Fibroblast of lung (primary cell): ENCODE results near the gene TMEM120A. TPM values are rescaled to one million over a fixed set of nuclear protein-coding genes. Genes with fewer than 3 reads are reported as not detected.
A peak's percentile ranks its signal among the peaks of the same experiment; 100 is the strongest.

Experiments used
- DNase-seq, 2 donors: peaks; one replicate each; pipeline versions ENCODE4 v3.0.0 to v3.0.0-alpha.2; 2010; ENCODE audit warnings: low read depth in 2 of 2
- H2AFZ ChIP-seq: 2 replicates; pipeline ENCODE4 v1.5.1; 2012; ENCODE audit warnings: low read length, control low read depth, inconsistent platforms
- H3K27ac ChIP-seq: 2 replicates; pipeline ENCODE4 v1.5.1; 2011; ENCODE audit warnings: low read length, control low read depth; ENCODE audit not compliant: insufficient read depth
- H3K27me3 ChIP-seq: 2 replicates; pipeline ENCODE4 v1.5.1; 2011; ENCODE audit warnings: mild to moderate bottlenecking, low read length; ENCODE audit not compliant: control insufficient read depth, insufficient read depth
- H3K36me3 ChIP-seq: 2 replicates; pipeline ENCODE4 v1.5.1; 2011; ENCODE audit warnings: low read length; ENCODE audit not compliant: control insufficient read depth, insufficient read depth
- H3K4me1 ChIP-seq: 2 replicates; pipeline ENCODE4 v1.5.1; 2011; ENCODE audit warnings: low read length; ENCODE audit not compliant: control insufficient read depth, insufficient read depth; ENCODE audit errors: extremely low read depth
- H3K4me2 ChIP-seq: 2 replicates; pipeline ENCODE4 v1.5.1; 2011; ENCODE audit warnings: low read length, control low read depth; ENCODE audit not compliant: insufficient read depth; ENCODE audit errors: extremely low read depth
- H3K4me3 ChIP-seq, 4 experiments: fragments of 200-600 bp in 1 of 4; sonication (generic) in 1 of 4; replicated peaks in 1 of 4; 2 replicates each; pipeline ENCODE4 v1.5.1; 2011 to 2016; ENCODE audit warnings: low read length in 4 of 4, low read depth in 3 of 4, mild to moderate bottlenecking in 3 of 4, control low read depth in 2 of 4, inconsistent platforms in 1 of 4, mixed read lengths in 1 of 4; ENCODE audit not compliant: insufficient read depth in 1 of 4; ENCODE audit errors: control extremely low read depth in 1 of 4
- H3K79me2 ChIP-seq: 2 replicates; pipeline ENCODE4 v1.5.1; 2012; ENCODE audit warnings: mild to moderate bottlenecking, low read length, inconsistent platforms; ENCODE audit not compliant: control insufficient read depth, insufficient read depth
- H3K9ac ChIP-seq: 2 replicates; pipeline ENCODE4 v1.5.1; 2011; ENCODE audit warnings: mild to moderate bottlenecking, low read length, control low read depth; ENCODE audit not compliant: insufficient read depth
- H3K9me3 ChIP-seq: 2 replicates; pipeline ENCODE4 v1.5.1; 2012; ENCODE audit warnings: low read depth, low read length; ENCODE audit not compliant: control insufficient read depth, insufficient read depth
- H4K20me1 ChIP-seq: 2 replicates; pipeline ENCODE4 v1.5.1; 2011; ENCODE audit warnings: low read length; ENCODE audit not compliant: control insufficient read depth, insufficient read depth; ENCODE audit errors: extremely low read depth
- CTCF ChIP-seq, 2 donors: IDR thresholded peaks in 1 of 2; conservative IDR thresholded peaks in 1 of 2; 1 replicate in 1 of 2; 2 replicates in 1 of 2; pipeline ENCODE4 v1.5.1; 2011 to 2012; ENCODE audit warnings: low read length in 2 of 2, control low read depth in 1 of 2, inconsistent platforms in 1 of 2, low read depth in 1 of 2, mild to moderate bottlenecking in 1 of 2
- EZH2 ChIP-seq: IDR thresholded peaks from 2 replicates; pipeline ENCODE4 v1.5.1; 2012; ENCODE audit warnings: low read length, control low read depth, mild to moderate bottlenecking; ENCODE audit errors: missing control alignments
- polyA plus RNA-seq, 2 donors: library from polyadenylated mRNA; depleted of rRNA in 1 of 2; stranded (reverse) in 1 of 2; unstranded in 1 of 2; fragments of >200 nt; gene quantifications; 2 replicates each; pipeline ENCODE4 v1.2.1, GENCODE V29; 2011 to 2012; ENCODE audit warnings: missing spikeins in 1 of 2
- total RNA-seq: library from RNA; depleted of rRNA; stranded (reverse); fragments of >200 nt; gene quantifications from 2 replicates; pipeline ENCODE4 v1.2.1, GENCODE V29; 2014

TMEM120A gene
- total and polyA plus RNA-seq, 2 donors (not counting 1 experiment from before 2014, with no cell fraction given) = 56.1 to 62.3 TPM

GRCh38 chr7:76016191-76016947, 22.0 kb upstream of the TMEM120A start:
- Histone ChIP-seq H3K27ac (no peak overlapping the region), H3K79me2 (no peaks in the 10 kb centered on the region), H3K9me3 (no peaks in the 10 kb centered on the region), H4K20me1 (no peaks in the 10 kb centered on the region), H2AFZ (no peak overlapping the region), H3K4me2 (no peak overlapping the region), H3K27me3 (no peaks in the 10 kb centered on the region), H3K9ac (no peak overlapping the region), H3K36me3 (no peaks in the 10 kb centered on the region), H3K4me3 (no peak overlapping the region), H3K4me1 (peaks cover 6% of the 10 kb centered on the region)
- DNase-seq = peak; percentile 14 to 81
- TF ChIP-seq EZH2 = no peak
- TF ChIP-seq CTCF (conservative IDR thresholded peaks at IDR 0.05 in 1 of 2, IDR thresholded peaks at IDR 0.05 in 1 of 2; ENCODE audit: low read depth in 1 of 2, low read length in 2 of 2) = no peak

DNA sequence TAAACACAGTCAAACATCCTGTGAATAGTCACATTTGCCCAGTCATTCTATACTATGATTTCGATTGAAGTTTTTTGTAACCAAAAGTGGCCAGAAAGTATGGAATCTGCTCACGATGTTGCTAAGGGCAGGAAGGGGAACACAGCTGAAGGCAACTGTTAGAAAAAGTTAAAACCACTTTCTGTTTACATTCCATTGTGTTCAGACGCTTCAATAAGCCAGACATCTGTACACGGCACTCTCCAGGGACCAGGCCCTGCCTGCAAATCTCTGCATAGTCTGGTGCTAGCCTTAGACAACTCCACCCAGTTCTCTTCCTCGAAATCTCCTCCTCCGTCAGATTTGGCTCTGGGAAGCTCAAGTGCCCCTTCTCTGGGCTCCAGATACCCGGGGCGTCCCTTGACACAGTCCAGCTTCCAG, 17.1 kb upstream of the TMEM120A start:
- Histone ChIP-seq H3K27me3 (no peaks in the 10 kb centered on the region), H3K4me3 (no peak overlapping the region), H3K27ac (peak overlapping the region; percentile 56), H3K9ac (no peak overlapping the region), H2AFZ (no peak overlapping the region), H3K36me3 (no peaks in the 10 kb centered on the region), H3K4me2 (peak overlapping the region; percentile 49), H3K4me1 (peaks cover 26% of the 10 kb centered on the region), H4K20me1 (no peaks in the 10 kb centered on the region), H3K9me3 (no peaks in the 10 kb centered on the region), H3K79me2 (no peaks in the 10 kb centered on the region)
- peak; percentile 53 to 93 for DNase-seq
- TF ChIP-seq EZH2 (no peak), CTCF (conservative IDR thresholded peaks at IDR 0.05 in 1 of 2, IDR thresholded peaks at IDR 0.05 in 1 of 2; ENCODE audit: low read depth in 1 of 2, low read length in 2 of 2) (no peak)

DNA sequence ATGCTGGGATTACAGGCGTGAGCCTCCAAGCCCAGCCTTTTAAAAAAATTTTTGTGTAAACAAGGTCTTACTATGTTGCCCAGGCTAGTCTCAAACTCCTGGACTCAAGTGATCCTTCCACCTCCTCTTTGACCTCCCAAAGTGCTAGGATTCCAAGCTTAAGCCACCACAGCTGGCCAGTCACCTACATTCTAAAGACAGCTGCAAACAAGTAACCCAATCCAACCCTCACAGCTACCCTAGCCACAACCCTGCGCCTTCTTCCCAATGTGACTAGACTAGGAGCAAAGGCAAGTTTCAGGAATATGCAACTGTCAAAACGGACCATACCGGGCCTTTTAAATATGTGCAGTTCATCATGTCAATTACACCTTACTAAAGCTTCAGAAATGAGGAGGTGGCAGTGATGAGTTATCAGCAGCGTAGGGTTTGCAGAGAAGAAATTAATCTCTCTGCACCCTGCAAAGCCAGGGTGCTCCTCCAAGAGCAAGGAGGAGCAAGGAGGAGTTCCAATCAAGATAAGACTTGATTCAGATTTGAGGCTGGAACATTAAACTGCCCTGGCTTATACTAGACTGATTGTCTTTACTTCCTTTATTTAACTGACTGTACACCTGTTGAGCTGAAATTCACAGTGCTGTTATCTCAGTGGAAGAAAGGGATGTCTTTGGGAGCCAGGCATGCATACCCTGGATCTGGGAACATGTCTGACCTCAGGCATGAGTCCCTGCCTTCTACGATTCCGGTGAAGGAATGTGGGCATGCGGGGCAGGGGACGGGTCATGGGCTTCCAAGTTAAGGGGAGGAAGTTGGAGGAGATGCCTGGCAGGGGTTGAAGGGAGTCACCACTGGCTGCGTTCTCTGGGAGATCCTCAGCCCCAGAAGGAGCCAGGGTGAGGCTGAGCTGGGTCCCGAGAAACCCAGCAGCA, 15.5 kb upstream of the TMEM120A start:
- peaks cover 2% of the 10 kb centered on the region for H3K36me3 ChIP-seq
- H3K27me3 ChIP-seq = no peaks in the 10 kb centered on the region
- no peaks in the 10 kb centered on the region for H3K9me3 ChIP-seq
- DNase-seq = peak in 1 of 2 donors; percentile 29
- no peak overlapping the region for H3K9ac ChIP-seq
- no peaks in the 10 kb centered on the region for H4K20me1 ChIP-seq
- H3K79me2 ChIP-seq = no peaks in the 10 kb centered on the region
- H3K4me3 ChIP-seq = no peak overlapping the region
- H3K4me2 ChIP-seq = no peak overlapping the region
- TF ChIP-seq EZH2 = no peak
- H2AFZ ChIP-seq = no peak overlapping the region
- H3K4me1 ChIP-seq = peaks cover 26% of the 10 kb centered on the region
- H3K27ac ChIP-seq = peak overlapping the region; percentile 56
